Pancreas (tissue), 10 donors: ENCODE results near the gene THSD7B. TPM values are rescaled to one million over a fixed set of nuclear protein-coding genes. Genes with fewer than 3 reads are reported as not detected.

Source experiments
- ATAC-seq, 4 donors: fragments of 200-7000 bp; cut with Tn5 transposase; one replicate each; pipeline versions ENCODE4 v1.8.0 to v1.9.1; 2020; ENCODE audit warnings: mild to moderate bottlenecking in 4 of 4, moderate library complexity in 4 of 4
- DNase-seq, 6 donors: peaks; one replicate each; pipeline ENCODE4 v3.0.0-alpha.2; 2020
- FAIRE-seq: peaks from 2 replicates; lab custom pipeline; 2012; peaks lifted over from hg19 to GRCh38; lab: Jason Lieb, UNC
- H3K27ac ChIP-seq, 4 donors: fragments of 200-600 bp; sonication (generic); 1 replicate in 3 of 4; 2 replicates in 1 of 4; pipeline versions ENCODE4 v1.5.0 to v1.8.0; 2020
- H3K27me3 ChIP-seq, 4 donors: fragments of 200-600 bp; one replicate each; pipeline ENCODE4 v1.8.0; 2021
- H3K36me3 ChIP-seq, 3 donors: fragments of 200-600 bp; sonication (generic) in 1 of 3; one replicate each; pipeline versions ENCODE4 v1.5.0 to v1.8.0; 2020 to 2021
- H3K4me1 ChIP-seq, 3 donors: fragments of 200-600 bp; one replicate each; pipeline ENCODE4 v1.8.0; 2021
- H3K4me3 ChIP-seq, 4 donors: fragments of 200-600 bp; sonication (generic) in 2 of 4; one replicate each; pipeline versions ENCODE4 v1.5.0 to v1.8.0; 2020 to 2021
- H3K9me3 ChIP-seq, 4 donors: fragments of 200-600 bp; one replicate each; pipeline ENCODE4 v1.8.0; 2021
- CTCF ChIP-seq, 4 donors: fragments of 200-600 bp; sonication (generic) in 3 of 4; IDR thresholded peaks; one replicate each; pipeline versions ENCODE4 v1.5.0 to v1.8.0; 2021; ENCODE audit warnings: antibody characterized with exemption in 4 of 4
- WGBS, 2 donors: extraction: QIAGEN DNeasy Blood & Tissue Kit; methylation state at CpG; one replicate each; pipeline ENCODE4 v1.1.7; 2013; 5-methylcytosine and 5-hydroxymethylcytosine counted together
- intact Hi-C, 3 donors: fragments of 100-400 bp; cut with DNase I; formaldehyde crosslinking; loops; one replicate each; pipeline versions ENCODE4 v1.11.1 to v1.14.2; 2022
- polyA plus RNA-seq, 2 donors: library from polyadenylated mRNA; stranded (reverse); fragments of 200-250 nt; gene quantifications; one replicate each; pipeline ENCODE4 v1.2.3, GENCODE V29; 2013
- total RNA-seq, 6 donors: library from RNA; stranded (reverse); fragmentation: NEBNext Ultra II Directional in 4 of 6; extraction: Animal tissue kit (Norgen Biotek cat#: 25700) in 4 of 6; gene quantifications; one replicate each; pipeline versions ENCODE4 v1.2.1 to v1.2.4, GENCODE V29; 2021 to 2023
- donor health status: healthy with polysubstance abuse.
- donor health status: DM: no; HTN: no; CAD: no; lungs with moderate emphysema.
- donor health status: DM: no; HTN: no; CAD: no.
- donor health status: control.
- donor health status: control.
- donor health status: Bipolar disorder and iron deficiency.
- donor health status: DM: yes; HTN: yes; CAD: no.
- donor health status: DM: no; HTN: no; CAD: no.
- donor health status: DM: no; HTN: no; CAD: no.
- donor health status: DM: yes; HTN: yes; CAD: no.

THSD7B gene
- total and polyA plus RNA-seq, 8 donors, result 0.02 to 0.18 (median 0.07) TPM; not detected in 4

- no peak for ATAC-seq
- H3K27me3 ChIP-seq, result no peaks in the 10 kb centered on the region
- no peak for FAIRE-seq
- H3K4me3 ChIP-seq, result no peak overlapping the region
- H3K4me1 ChIP-seq, result no peaks in the 10 kb centered on the region
- TF ChIP-seq CTCF (IDR thresholded peaks at IDR 0.05), result no peak
- H3K27ac ChIP-seq, result no peak overlapping the region
- DNase-seq, result no peak
- intact Hi-C loops, result no loop called here
- H3K9me3 ChIP-seq, result no peaks in the 10 kb centered on the region
- H3K36me3 ChIP-seq, result no peaks in the 10 kb centered on the region
Observed at GRCh38 chr2:137291836-137292570, 526.7 kb downstream of the THSD7B start.

- no peaks in the 10 kb centered on the region for H3K9me3 ChIP-seq
- H3K4me1 ChIP-seq, result no peaks in the 10 kb centered on the region
- H3K36me3 ChIP-seq, result no peaks in the 10 kb centered on the region
- TF ChIP-seq CTCF (IDR thresholded peaks at IDR 0.05), result no peak
- 57 to 71% methylated on average over 3 of the region's 3 CpGs for WGBS, 2 donors
- no peak for DNase-seq
- no peak overlapping the region for H3K4me3 ChIP-seq
- intact Hi-C loops, result no loop called here
- no peak overlapping the region for H3K27ac ChIP-seq
- H3K27me3 ChIP-seq, result no peaks in the 10 kb centered on the region
- no peak for FAIRE-seq
- no peak for ATAC-seq
Observed at GRCh38 chr2:137298377-137298776, 533.0 kb downstream of the THSD7B start.

GRCh38 chr2:137300987-137301386 lies 535.6 kb downstream of the THSD7B start:
- no peak for TF ChIP-seq CTCF (IDR thresholded peaks at IDR 0.05)
- no peak for DNase-seq
- no peaks in the 10 kb centered on the region for H3K27me3 ChIP-seq
- FAIRE-seq, result no peak
- H3K9me3 ChIP-seq, result no peaks in the 10 kb centered on the region
- no peaks in the 10 kb centered on the region for H3K36me3 ChIP-seq
- no peak overlapping the region for H3K4me3 ChIP-seq
- H3K4me1 ChIP-seq, result no peaks in the 10 kb centered on the region
- intact Hi-C loops, result no loop called here
- no peak for ATAC-seq
- 22 to 28% methylated on average over 2 of the region's 2 CpGs for WGBS, 2 donors
- H3K27ac ChIP-seq, result no peak overlapping the region

- intact Hi-C loops, result no loop called here
- ATAC-seq (no peak), FAIRE-seq (no peak), DNase-seq (no peak)
- WGBS, 2 donors, result 43 to 54% methylated on average over 3 of the region's 3 CpGs
- Histone ChIP-seq H3K9me3 (no peaks in the 10 kb centered on the region), H3K27ac (no peak overlapping the region), H3K27me3 (no peaks in the 10 kb centered on the region), H3K4me3 (no peak overlapping the region), H3K36me3 (no peaks in the 10 kb centered on the region), H3K4me1 (no peaks in the 10 kb centered on the region)
- TF ChIP-seq CTCF (IDR thresholded peaks at IDR 0.05), result no peak
Observed at GRCh38 chr2:137302957-137303356, 537.6 kb downstream of the THSD7B start.

GRCh38 chr2:137316075-137316474 lies 550.7 kb downstream of the THSD7B start:
- no peak for ATAC-seq
- no peaks in the 10 kb centered on the region for H3K9me3 ChIP-seq
- no peak for FAIRE-seq
- no peak for DNase-seq
- intact Hi-C loops, result no loop called here
- no peaks in the 10 kb centered on the region for H3K4me1 ChIP-seq
- TF ChIP-seq CTCF (IDR thresholded peaks at IDR 0.05), result no peak
- H3K36me3 ChIP-seq, result no peaks in the 10 kb centered on the region
- H3K27ac ChIP-seq, result no peak overlapping the region
- H3K27me3 ChIP-seq, result no peaks in the 10 kb centered on the region
- no peak overlapping the region for H3K4me3 ChIP-seq
- 66 to 83% methylated on average over 4 of the region's 4 CpGs for WGBS, 2 donors
